MCF 10A (cell line): ENCODE measurements around the gene MYOF. TPM values are rescaled to one million over a fixed set of nuclear protein-coding genes. Genes with fewer than 3 reads are reported as not detected.

ENCODE experiments used
- BruUV-seq: library from RNA; stranded (reverse); fragments of 400-500 nt; replicated peaks from 2 replicates; lab custom pipeline; 2021; lab: Mats Ljungman, UMichigan
- CTCF ChIA-PET: fragments of 300-600 bp; sonication (Branson Sonifier 250); formaldehyde crosslinking; extraction: SDS; loops from one replicate; lab custom pipeline; 2021; ENCODE audit warnings: antibody characterized with exemption, inconsistent platforms; lab: Yijun Ruan, JAX
- POLR2A ChIA-PET: fragments of 300-600, 350-650 bp; sonication (Branson Sonifier 250); formaldehyde crosslinking; extraction: SDS; loops from one replicate; lab custom pipeline; 2020; ENCODE audit warnings: antibody characterized with exemption, inconsistent platforms; lab: Yijun Ruan, JAX
- DNase-seq: peaks from one replicate; pipeline ENCODE4 v3.0.0-alpha.2; 2018; ENCODE audit not compliant: unreplicated experiment
- H3K27ac Mint-ChIP-seq: one replicate; pipeline ENCODE4 v1.8.0; 2022; ENCODE audit warnings: mild to moderate bottlenecking, low read depth, mixed read lengths; ENCODE audit not compliant: unreplicated experiment
- H3K27me3 Mint-ChIP-seq: one replicate; pipeline ENCODE4 v1.8.0; 2022; ENCODE audit warnings: mixed read lengths; ENCODE audit not compliant: insufficient read depth, unreplicated experiment
- H3K36me3 Mint-ChIP-seq: one replicate; pipeline ENCODE4 v1.8.0; 2022; ENCODE audit warnings: mild to moderate bottlenecking, moderate library complexity, mixed read lengths; ENCODE audit not compliant: insufficient read depth, unreplicated experiment
- H3K4me1 Mint-ChIP-seq: one replicate; pipeline ENCODE4 v1.8.0; 2022; ENCODE audit warnings: mixed read lengths; ENCODE audit not compliant: insufficient read depth, unreplicated experiment
- H3K4me3 Mint-ChIP-seq: one replicate; pipeline ENCODE4 v1.8.0; 2022; ENCODE audit warnings: mild to moderate bottlenecking, moderate library complexity, mixed read lengths; ENCODE audit not compliant: unreplicated experiment
- H3K9me3 Mint-ChIP-seq: one replicate; pipeline ENCODE4 v1.8.0; 2022; ENCODE audit warnings: mixed read lengths; ENCODE audit not compliant: unreplicated experiment
- intact Hi-C: fragments of 100-400 bp; cut with micrococcal nuclease; formaldehyde crosslinking; loops from 2 replicates; pipeline ENCODE4 v1.14.1; 2022
- total RNA-seq: library from RNA; stranded (reverse); gene quantifications from 2 replicates; pipeline ENCODE4 v1.2.3, GENCODE V29; 2022
- TF ChIP-seq, protein P1 (sequence below): fragments of 200-600 bp; IDR thresholded peaks from one replicate; pipeline ENCODE4 v1.8.0; 2022; ENCODE audit warnings: antibody characterized with exemption, mild to moderate bottlenecking; ENCODE audit not compliant: unreplicated experiment

The MYOF gene
- total RNA-seq, 1 experiment from 2014 or later, result 167 TPM

DNA sequence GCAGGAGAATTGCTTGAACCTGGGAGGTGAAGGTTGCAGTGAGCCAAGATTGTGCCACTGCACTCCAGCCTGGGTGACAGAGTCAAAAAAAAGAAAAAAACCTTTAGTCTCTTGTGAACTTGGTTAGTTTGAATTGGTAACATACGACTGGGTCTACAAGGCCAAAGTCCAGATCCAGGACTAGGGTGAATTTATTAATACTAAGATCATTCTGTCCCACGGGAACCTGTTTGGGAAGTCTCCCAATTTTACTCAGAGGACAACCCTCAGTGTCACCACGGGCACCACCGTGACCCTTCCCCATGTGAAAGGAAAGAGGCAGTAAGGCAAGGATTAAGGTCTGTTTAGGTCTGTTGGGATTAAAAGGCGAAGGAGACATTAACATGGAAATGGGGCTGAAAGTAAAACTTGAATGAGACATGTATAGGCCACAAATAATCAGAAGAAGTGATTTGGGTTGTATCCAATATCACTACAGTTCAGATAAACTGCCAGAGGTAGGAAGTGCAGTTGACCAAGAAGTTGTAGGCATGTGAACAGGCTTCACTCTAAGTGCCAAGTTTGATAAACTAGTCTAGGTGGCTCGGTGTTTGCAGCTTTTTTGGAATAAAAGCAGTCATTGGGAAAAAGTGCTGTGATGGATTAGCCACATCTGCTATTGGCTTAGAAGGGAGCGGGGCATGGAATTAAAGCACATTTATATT is 30.7 kb downstream of the MYOF start:
- no peak for DNase-seq
- Mint-ChIP-seq H3K36me3 (peaks cover 78% of the 10 kb centered on the region), H3K27ac (peak overlapping the region; percentile 46), H3K4me3 (no peak overlapping the region), H3K27me3 (no peaks in the 10 kb centered on the region), H3K9me3 (no peaks in the 10 kb centered on the region), H3K4me1 (peaks cover 10% of the 10 kb centered on the region)
- POLR2A ChIA-PET, result interaction anchor here (0.6 to 39.8 kb wide), 2 partner anchors 17 to 70 kb away, joined by 3 to 2342 read pairs; partner anchors contain the start of gene MYOF
- BruUV-seq, result TSS peak; percentile 10
- intact Hi-C loops, result no loop called here
- CTCF ChIA-PET, result interaction anchor here (1.4 kb wide), 1 partner anchor 76 kb away, joined by 3 read pairs; no protein-coding TSS in a partner anchor
- TF ChIP-seq, protein P1, sequence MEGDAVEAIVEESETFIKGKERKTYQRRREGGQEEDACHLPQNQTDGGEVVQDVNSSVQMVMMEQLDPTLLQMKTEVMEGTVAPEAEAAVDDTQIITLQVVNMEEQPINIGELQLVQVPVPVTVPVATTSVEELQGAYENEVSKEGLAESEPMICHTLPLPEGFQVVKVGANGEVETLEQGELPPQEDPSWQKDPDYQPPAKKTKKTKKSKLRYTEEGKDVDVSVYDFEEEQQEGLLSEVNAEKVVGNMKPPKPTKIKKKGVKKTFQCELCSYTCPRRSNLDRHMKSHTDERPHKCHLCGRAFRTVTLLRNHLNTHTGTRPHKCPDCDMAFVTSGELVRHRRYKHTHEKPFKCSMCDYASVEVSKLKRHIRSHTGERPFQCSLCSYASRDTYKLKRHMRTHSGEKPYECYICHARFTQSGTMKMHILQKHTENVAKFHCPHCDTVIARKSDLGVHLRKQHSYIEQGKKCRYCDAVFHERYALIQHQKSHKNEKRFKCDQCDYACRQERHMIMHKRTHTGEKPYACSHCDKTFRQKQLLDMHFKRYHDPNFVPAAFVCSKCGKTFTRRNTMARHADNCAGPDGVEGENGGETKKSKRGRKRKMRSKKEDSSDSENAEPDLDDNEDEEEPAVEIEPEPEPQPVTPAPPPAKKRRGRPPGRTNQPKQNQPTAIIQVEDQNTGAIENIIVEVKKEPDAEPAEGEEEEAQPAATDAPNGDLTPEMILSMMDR, result no peak

DNA sequence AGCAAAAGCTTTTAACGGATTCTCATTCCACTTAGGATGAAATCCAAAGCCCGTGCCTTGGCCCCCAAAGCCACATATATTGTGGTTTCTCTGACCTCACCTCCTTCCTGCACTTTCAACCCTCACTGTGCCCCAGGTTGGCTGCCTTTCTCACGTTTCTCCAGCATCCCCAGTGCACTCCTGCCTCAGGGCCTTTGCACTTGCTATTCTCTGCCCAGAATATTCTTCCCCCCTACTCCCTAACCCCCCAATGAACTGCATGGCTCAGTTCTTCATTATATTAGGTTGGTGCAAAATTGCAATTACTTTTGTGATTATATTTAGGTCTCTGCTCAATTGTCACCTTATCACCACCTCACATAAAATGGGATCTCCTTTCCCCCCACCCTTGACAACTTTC is 34.2 kb downstream of the MYOF start:
- H3K4me1 Mint-ChIP-seq, result peaks cover 35% of the 10 kb centered on the region
- H3K27me3 Mint-ChIP-seq, result no peaks in the 10 kb centered on the region
- POLR2A ChIA-PET, result interaction anchor here (5.1 to 39.8 kb wide), 2 partner anchors 11 to 20 kb away, joined by 56 to 2342 read pairs; partner anchors contain the start of gene MYOF
- H3K36me3 Mint-ChIP-seq, result peaks cover 57% of the 10 kb centered on the region
- H3K4me3 Mint-ChIP-seq, result no peak overlapping the region
- peak overlapping the region; percentile 83 for H3K27ac Mint-ChIP-seq
- BruUV-seq, result no TSS peak
- TF ChIP-seq, protein P1, result no peak
- CTCF ChIA-PET, result interaction anchor here (0.6 to 12.9 kb wide), 6 partner anchors 10 to 322 kb away, joined by 3 to 139 read pairs (median 4); partner anchors contain the start of gene MYOF
- DNase-seq, result no peak
- no peaks in the 10 kb centered on the region for H3K9me3 Mint-ChIP-seq
- intact Hi-C loops, result no loop called here

DNA sequence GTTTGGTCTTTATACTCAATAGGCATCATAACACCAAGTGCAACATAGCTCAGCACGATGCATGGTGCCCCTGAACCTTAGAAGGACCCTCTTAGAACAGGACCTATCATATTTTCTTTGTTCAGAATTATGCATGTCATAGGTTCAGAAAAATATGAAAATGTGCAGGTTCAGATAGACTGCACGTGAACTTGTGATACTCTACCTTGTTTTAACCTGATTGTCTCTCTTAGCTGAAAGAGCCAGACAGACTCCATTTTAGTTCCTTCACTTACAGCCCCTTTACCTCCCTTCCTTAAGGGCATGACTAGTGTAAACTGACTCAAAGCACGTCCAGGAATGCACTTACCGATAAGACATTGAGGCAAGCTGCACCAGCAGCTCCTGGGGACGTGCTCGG is 35.1 kb downstream of the MYOF start:
- no peak for DNase-seq
- BruUV-seq, result no TSS peak
- ChIA-PET CTCF (interaction anchor here (0.6 to 12.9 kb wide), 7 partner anchors 8 to 70 kb away, joined by 3 to 139 read pairs (median 8); partner anchors contain the start of gene MYOF), POLR2A (interaction anchor here (1.1 to 39.8 kb wide), 6 partner anchors 10 to 70 kb away, joined by 3 to 2342 read pairs (median 22); partner anchors contain the start of genes CEP55 and MYOF)
- H3K4me1 Mint-ChIP-seq, result peaks cover 42% of the 10 kb centered on the region
- H3K9me3 Mint-ChIP-seq, result no peaks in the 10 kb centered on the region
- TF ChIP-seq, protein P1, result no peak
- no peaks in the 10 kb centered on the region for H3K27me3 Mint-ChIP-seq
- H3K27ac Mint-ChIP-seq, result peak overlapping the region; percentile 83
- intact Hi-C loops, result no loop called here
- no peak overlapping the region for H3K4me3 Mint-ChIP-seq
- peaks cover 51% of the 10 kb centered on the region for H3K36me3 Mint-ChIP-seq
